ENCODE data around the gene RALGDS.

DNA sequence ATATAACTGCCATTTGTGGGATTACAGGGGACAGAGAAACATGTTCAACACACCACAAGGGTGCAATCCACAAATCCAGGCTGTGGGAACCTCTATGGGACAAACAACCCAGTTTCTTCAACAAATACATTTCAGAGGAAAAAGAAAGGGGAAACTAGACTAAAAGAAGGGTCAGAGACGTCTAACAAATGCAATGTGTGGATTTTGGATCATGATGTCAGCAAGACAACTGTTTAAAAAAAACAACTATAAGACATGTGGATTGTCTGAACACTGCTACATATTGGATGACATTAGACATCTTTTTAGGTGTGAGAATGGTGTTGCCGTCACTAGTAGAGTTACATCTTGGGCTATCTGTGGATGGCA, 3.9 kb upstream of the RALGDS start:
- TF ChIP-seq TCF12 (IDR thresholded peaks at IDR 0.05; ENCODE audit: low read depth) (no peak), TAF1 (IDR thresholded peaks at IDR 0.05; ENCODE audit: low read depth) (no peak), EGR1 (IDR thresholded peaks at IDR 0.05) (no peak)
